Calu3 (cell line): ENCODE data around the gene DCLRE1A. TPM values are rescaled to one million over a fixed set of nuclear protein-coding genes. Genes with fewer than 3 reads are reported as not detected.
A peak's percentile ranks its signal among the peaks of the same experiment; 100 is the strongest.

Source experiments
- Bru-seq: library from RNA; stranded (reverse); fragments of 400-500 nt; gene quantifications from one replicate; lab custom pipeline; 2021; lab: Mats Ljungman, UMichigan
- BruChase-seq, 2 experiments: library from RNA; stranded (reverse); fragments of 400-500 nt; gene quantifications; one replicate each; lab custom pipeline; 2021; lab: Mats Ljungman, UMichigan
- BruUV-seq: library from RNA; stranded (reverse); fragments of 400-500 nt; replicated peaks from 2 replicates; lab custom pipeline; 2021; lab: Mats Ljungman, UMichigan
- CTCF ChIA-PET: fragments of 300-600 bp; sonication (Branson Sonifier 250); formaldehyde crosslinking; loops from one replicate; lab custom pipeline; 2022; ENCODE audit warnings: antibody characterized with exemption; lab: Charles Lee
- DNase-seq: peaks from one replicate; pipeline ENCODE4 v3.0.0; 2022
- H3K27ac Mint-ChIP-seq: one replicate; pipeline ENCODE4 v1.8.0; 2022; ENCODE audit warnings: mixed read lengths; ENCODE audit not compliant: unreplicated experiment
- H3K27me3 Mint-ChIP-seq: one replicate; pipeline ENCODE4 v1.8.0; 2022; ENCODE audit warnings: mixed read lengths; ENCODE audit not compliant: unreplicated experiment
- H3K36me3 Mint-ChIP-seq: one replicate; pipeline ENCODE4 v1.8.0; 2022; ENCODE audit warnings: mild to moderate bottlenecking, moderate library complexity, mixed read lengths; ENCODE audit not compliant: insufficient read depth, unreplicated experiment
- H3K4me1 Mint-ChIP-seq: one replicate; pipeline ENCODE4 v1.8.0; 2022; ENCODE audit warnings: mild to moderate bottlenecking, low read depth, mixed read lengths; ENCODE audit not compliant: unreplicated experiment
- H3K4me3 Mint-ChIP-seq: one replicate; pipeline ENCODE4 v1.8.0; 2022; ENCODE audit warnings: mild to moderate bottlenecking, low read depth, moderate library complexity, mixed read lengths; ENCODE audit not compliant: unreplicated experiment
- H3K9me3 Mint-ChIP-seq: one replicate; pipeline ENCODE4 v1.8.0; 2022; ENCODE audit warnings: low read depth, mixed read lengths; ENCODE audit not compliant: unreplicated experiment
- CTCF ChIP-seq: fragments of 200-600 bp; IDR thresholded peaks from one replicate; pipeline ENCODE4 v1.8.0; 2022; ENCODE audit warnings: antibody characterized with exemption; ENCODE audit not compliant: unreplicated experiment
- intact Hi-C: fragments of 100-400 bp; cut with micrococcal nuclease; formaldehyde crosslinking; loops from one replicate; pipeline ENCODE4 v1.10.0; 2022; ENCODE audit not compliant: unreplicated experiment
- long read RNA-seq: library from polyadenylated mRNA; stranded (forward); transcript quantifications from one replicate; pipeline ENCODE4 v2.0.0, GENCODE V29; 2022
- total RNA-seq: library from RNA; stranded (reverse); gene quantifications from 2 replicates; pipeline ENCODE4 v1.2.3, GENCODE V29; 2022

DCLRE1A gene
- total RNA-seq (7.4 and 7.9 TPM in 2 replicates), Bru-seq, nascent RNA (percentile 61 among the genes with signal in this experiment), BruChase-seq, experiment 1, labeled RNA remaining after a 6-hour chase (percentile 66 among the genes with signal in this experiment), BruChase-seq, experiment 2, labeled RNA remaining after a 2-hour chase (percentile 73 among the genes with signal in this experiment)
- long read RNA-seq, full-length matches to known transcripts, result 10 of 17 reads
- long read RNA-seq, partial matches to known transcripts, result 2 of 17 reads
- long read RNA-seq, other reads (novel, unspliced or antisense), result 5 of 17 reads

DNA sequence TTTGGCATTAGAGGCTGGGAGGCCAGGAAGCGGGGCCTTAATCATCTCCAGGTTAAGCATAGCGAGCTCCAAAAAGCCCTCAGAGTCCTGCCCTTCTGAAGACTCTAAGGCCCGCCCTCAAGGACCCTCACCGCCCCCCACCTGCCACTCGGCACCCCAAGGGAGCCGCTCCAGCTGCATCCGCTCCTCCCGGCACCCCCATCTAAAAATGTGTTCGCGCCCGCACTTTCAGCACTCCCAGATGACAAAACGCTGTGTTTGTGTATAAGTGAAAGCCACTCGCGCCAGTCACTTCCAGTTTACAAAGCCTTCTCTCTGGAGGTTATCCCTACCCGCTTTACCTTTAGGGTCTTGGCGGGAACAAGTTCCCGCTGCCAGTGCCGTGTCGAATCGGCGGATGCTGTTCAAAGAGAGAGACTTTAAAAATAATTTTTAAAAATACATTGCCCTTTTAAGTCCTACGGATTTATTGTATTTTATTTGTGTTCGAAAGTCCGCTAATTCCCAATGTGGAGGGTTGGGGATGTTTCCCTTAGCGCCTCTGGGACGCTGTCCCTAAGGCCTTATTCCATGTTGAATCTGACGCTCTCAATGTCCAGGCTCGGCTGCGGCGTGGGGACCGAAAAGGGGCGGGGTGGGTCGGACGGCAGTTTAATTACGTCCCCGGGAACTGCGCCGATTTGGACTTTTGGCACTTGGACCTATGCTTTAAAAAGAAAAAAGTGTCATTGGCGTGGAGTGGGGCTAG is at the start of gene DCLRE1A, which contains the start of gene NHLRC2:
Gene DCLRE1A, minus strand, starts transcription at position 70 of the 748 bp plus-strand sequence. CDS start 900 bp downstream, outside the sequence.
Gene NHLRC2, plus strand, starts transcription at position 649 of the 748 bp plus-strand sequence. CDS start 212 bp downstream, outside the sequence.
- CTCF ChIA-PET, result no interaction called here
- peak within 1 kb of the TSS; percentile 87 for H3K27ac Mint-ChIP-seq
- BruUV-seq, result no TSS peak
- no peaks in the 10 kb centered on the region for H3K9me3 Mint-ChIP-seq
- peaks cover 27% of the 10 kb centered on the region for H3K36me3 Mint-ChIP-seq
- no peaks in the 10 kb centered on the region for H3K27me3 Mint-ChIP-seq
- H3K4me3 Mint-ChIP-seq, result peak within 1 kb of the TSS; percentile 90
- peaks cover 2% of the 10 kb centered on the region for H3K4me1 Mint-ChIP-seq
- intact Hi-C loops, result loop anchor here (5.0 to 10.0 kb wide), 2 partner anchors 149 to 248 kb away; no protein-coding TSS in a partner anchor
- peak; percentile 61 for DNase-seq
- TF ChIP-seq CTCF, result no peak

GRCh38 chr10:113899952-113900598 is 46.2 kb upstream of the DCLRE1A start:
- no peak for TF ChIP-seq CTCF
- H3K27me3 Mint-ChIP-seq, result no peaks in the 10 kb centered on the region
- BruUV-seq, result no TSS peak
- DNase-seq, result no peak
- no peak overlapping the region for H3K27ac Mint-ChIP-seq
- CTCF ChIA-PET, result no interaction called here
- no peaks in the 10 kb centered on the region for H3K4me1 Mint-ChIP-seq
- no peak overlapping the region for H3K4me3 Mint-ChIP-seq
- peaks cover 17% of the 10 kb centered on the region for H3K36me3 Mint-ChIP-seq
- intact Hi-C loops, result no loop called here
- no peaks in the 10 kb centered on the region for H3K9me3 Mint-ChIP-seq

GRCh38 chr10:113897693-113898618 is 44.1 kb upstream of the DCLRE1A start:
- no peak for DNase-seq

More at GRCh38 chr10:113897693-113898618, 44.1 kb upstream of the DCLRE1A start:
- no peaks in the 10 kb centered on the region for H3K4me1 Mint-ChIP-seq
- H3K4me3 Mint-ChIP-seq, result no peak overlapping the region
- H3K27me3 Mint-ChIP-seq, result no peaks in the 10 kb centered on the region
- intact Hi-C loops, result no loop called here
- no peaks in the 10 kb centered on the region for H3K9me3 Mint-ChIP-seq
- H3K36me3 Mint-ChIP-seq, result peaks cover 11% of the 10 kb centered on the region
- CTCF ChIA-PET, result no interaction called here
- no peak for TF ChIP-seq CTCF
- no TSS peak for BruUV-seq
- H3K27ac Mint-ChIP-seq, result no peak overlapping the region
